Measurements from ENCODE around the gene MEGF11.

Gene MEGF11

DNA sequence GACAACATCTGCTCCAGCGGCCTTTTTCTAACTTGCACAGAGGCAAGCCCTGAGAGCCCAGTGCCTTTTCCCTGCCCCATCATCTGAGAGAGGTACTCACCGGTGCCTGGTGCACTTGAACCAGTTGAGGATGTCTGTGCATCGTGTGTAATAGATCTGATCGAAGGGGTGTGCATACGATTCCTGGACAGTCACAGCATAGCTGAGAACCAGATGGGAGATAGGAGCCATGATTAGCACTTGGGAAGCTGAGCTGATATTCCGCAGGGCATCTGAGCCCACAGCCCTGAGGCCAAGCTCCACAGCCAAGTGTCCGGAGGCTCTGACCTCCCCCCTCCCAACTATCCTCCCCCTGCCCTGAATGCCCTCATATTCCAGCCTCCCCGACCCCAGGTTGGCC lies 129.8 kb downstream of the MEGF11 start:
- Histone ChIP-seq H3K27ac (ENCODE audit: extremely low read depth, low read depth, low read length) (no peak overlapping the region), H3K9me3 (ENCODE audit: control insufficient read depth, insufficient read depth, low read depth, low read length) (no peaks in the 10 kb centered on the region), H3K4me3 (ENCODE audit: low read depth, low read length) (no peak overlapping the region), H3K36me3 (ENCODE audit: control insufficient read depth in 2 of 2, insufficient read depth in 1 of 2, low read length in 2 of 2) (no peaks in the 10 kb centered on the region), H3K4me1 (ENCODE audit: control insufficient read depth, insufficient read depth, low read length) (0 out of 2 replicates have a peak, but pooled peaks cover 3% of the 10 kb centered on the region)
- ChIA-PET CTCF (interaction anchor here (0.5 to 0.7 kb wide), 3 partner anchors 35 to 738 kb away, joined by 3 to 7 read pairs (median 3); no protein-coding TSS in a partner anchor), POLR2A (no interaction called here)
- TF ChIP-seq ZBTB8A (tag by site-specific recombination; IDR thresholded peaks at IDR 0.05) (no peak), ZNF239 (tag by site-specific recombination; IDR thresholded peaks at IDR 0.05) (no peak), ZNF335 (tag by site-specific recombination; conservative IDR thresholded peaks at IDR 0.05) (no peak), ZNF596 (tag by site-specific recombination; IDR thresholded peaks at IDR 0.05) (no peak), ZNF280D (tag by site-specific recombination; IDR thresholded peaks at IDR 0.05) (no peak), TRIM28 (IDR thresholded peaks at IDR 0.05; ENCODE audit: borderline replicate concordance, low read length) (no peak), ZNF514 (tag by site-specific recombination; IDR thresholded peaks at IDR 0.05) (no peak), IKZF3 (tag by site-specific recombination; IDR thresholded peaks at IDR 0.05) (no peak), ZNF37A (tag by site-specific recombination; IDR thresholded peaks at IDR 0.05) (no peak), GFI1B (tag by site-specific recombination; IDR thresholded peaks at IDR 0.05) (no peak), TCF7L2 (IDR thresholded peaks at IDR 0.05; ENCODE audit: borderline replicate concordance, low read depth, low read length) (no peak), KLF16 (tag by site-specific recombination; IDR thresholded peaks at IDR 0.05) (no peak), EGR2 (tag by site-specific recombination; IDR thresholded peaks at IDR 0.05; ENCODE audit: low read depth) (no peak), ZNF624 (tag by site-specific recombination; IDR thresholded peaks at IDR 0.05) (no peak)
- TF ChIP-seq, protein P1, sequence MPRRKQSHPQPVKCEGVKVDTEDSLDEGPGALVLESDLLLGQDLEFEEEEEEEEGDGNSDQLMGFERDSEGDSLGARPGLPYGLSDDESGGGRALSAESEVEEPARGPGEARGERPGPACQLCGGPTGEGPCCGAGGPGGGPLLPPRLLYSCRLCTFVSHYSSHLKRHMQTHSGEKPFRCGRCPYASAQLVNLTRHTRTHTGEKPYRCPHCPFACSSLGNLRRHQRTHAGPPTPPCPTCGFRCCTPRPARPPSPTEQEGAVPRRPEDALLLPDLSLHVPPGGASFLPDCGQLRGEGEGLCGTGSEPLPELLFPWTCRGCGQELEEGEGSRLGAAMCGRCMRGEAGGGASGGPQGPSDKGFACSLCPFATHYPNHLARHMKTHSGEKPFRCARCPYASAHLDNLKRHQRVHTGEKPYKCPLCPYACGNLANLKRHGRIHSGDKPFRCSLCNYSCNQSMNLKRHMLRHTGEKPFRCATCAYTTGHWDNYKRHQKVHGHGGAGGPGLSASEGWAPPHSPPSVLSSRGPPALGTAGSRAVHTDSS (tag by site-specific recombination; IDR thresholded peaks at IDR 0.05): no peak
- TF ChIP-seq, protein P2, sequence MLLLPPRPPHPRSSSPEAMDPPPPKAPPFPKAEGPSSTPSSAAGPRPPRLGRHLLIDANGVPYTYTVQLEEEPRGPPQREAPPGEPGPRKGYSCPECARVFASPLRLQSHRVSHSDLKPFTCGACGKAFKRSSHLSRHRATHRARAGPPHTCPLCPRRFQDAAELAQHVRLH (tag by site-specific recombination; IDR thresholded peaks at IDR 0.05): no peak
- TF ChIP-seq, protein P3, sequence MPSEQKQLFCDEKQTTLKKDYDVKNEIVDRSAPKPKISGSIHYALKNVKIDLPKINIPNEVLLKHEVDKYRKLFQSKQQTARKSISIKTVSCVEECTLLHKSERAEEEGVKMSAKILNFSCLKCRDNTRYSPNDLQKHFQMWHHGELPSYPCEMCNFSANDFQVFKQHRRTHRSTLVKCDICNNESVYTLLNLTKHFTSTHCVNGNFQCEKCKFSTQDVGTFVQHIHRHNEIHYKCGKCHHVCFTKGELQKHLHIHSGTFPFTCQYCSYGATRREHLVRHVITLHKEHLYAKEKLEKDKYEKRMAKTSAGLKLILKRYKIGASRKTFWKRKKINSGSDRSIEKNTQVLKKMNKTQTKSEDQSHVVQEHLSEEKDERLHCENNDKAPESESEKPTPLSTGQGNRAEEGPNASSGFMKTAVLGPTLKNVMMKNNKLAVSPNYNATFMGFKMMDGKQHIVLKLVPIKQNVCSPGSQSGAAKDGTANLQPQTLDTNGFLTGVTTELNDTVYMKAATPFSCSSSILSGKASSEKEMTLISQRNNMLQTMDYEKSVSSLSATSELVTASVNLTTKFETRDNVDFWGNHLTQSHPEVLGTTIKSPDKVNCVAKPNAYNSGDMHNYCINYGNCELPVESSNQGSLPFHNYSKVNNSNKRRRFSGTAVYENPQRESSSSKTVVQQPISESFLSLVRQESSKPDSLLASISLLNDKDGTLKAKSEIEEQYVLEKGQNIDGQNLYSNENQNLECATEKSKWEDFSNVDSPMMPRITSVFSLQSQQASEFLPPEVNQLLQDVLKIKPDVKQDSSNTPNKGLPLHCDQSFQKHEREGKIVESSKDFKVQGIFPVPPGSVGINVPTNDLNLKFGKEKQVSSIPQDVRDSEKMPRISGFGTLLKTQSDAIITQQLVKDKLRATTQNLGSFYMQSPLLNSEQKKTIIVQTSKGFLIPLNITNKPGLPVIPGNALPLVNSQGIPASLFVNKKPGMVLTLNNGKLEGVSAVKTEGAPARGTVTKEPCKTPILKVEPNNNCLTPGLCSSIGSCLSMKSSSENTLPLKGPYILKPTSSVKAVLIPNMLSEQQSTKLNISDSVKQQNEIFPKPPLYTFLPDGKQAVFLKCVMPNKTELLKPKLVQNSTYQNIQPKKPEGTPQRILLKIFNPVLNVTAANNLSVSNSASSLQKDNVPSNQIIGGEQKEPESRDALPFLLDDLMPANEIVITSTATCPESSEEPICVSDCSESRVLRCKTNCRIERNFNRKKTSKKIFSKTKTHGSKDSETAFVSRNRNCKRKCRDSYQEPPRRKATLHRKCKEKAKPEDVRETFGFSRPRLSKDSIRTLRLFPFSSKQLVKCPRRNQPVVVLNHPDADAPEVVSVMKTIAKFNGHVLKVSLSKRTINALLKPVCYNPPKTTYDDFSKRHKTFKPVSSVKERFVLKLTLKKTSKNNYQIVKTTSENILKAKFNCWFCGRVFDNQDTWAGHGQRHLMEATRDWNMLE (tag by site-specific recombination; conservative IDR thresholded peaks at IDR 0.05; ENCODE audit: low read depth): no peak
